GM18909 (cell line): Measurements from ENCODE around the gene SCIN.
"Not testable (repeated sequence)": the region's sequence is repeated elsewhere in the genome, so short reads cannot be mapped to it uniquely, and the experiment has no call there.

Source experiments
- ATAC-seq: cut with Tn5 transposase; IDR thresholded peaks from one replicate; pipeline ENCODE4 v1.9.1; 2021; ENCODE audit warnings: mild to moderate bottlenecking; ENCODE audit not compliant: unreplicated experiment, poor library complexity

Gene SCIN

GRCh38 chr7:12643644-12644043, 73.1 kb downstream of the SCIN start:
- ATAC-seq = no peak

GRCh38 chr7:12645212-12645611, 74.7 kb downstream of the SCIN start:
- ATAC-seq = not testable (repeated sequence)

- ATAC-seq = no peak
Observed at GRCh38 chr7:12646139-12646538, 75.6 kb downstream of the SCIN start.

DNA sequence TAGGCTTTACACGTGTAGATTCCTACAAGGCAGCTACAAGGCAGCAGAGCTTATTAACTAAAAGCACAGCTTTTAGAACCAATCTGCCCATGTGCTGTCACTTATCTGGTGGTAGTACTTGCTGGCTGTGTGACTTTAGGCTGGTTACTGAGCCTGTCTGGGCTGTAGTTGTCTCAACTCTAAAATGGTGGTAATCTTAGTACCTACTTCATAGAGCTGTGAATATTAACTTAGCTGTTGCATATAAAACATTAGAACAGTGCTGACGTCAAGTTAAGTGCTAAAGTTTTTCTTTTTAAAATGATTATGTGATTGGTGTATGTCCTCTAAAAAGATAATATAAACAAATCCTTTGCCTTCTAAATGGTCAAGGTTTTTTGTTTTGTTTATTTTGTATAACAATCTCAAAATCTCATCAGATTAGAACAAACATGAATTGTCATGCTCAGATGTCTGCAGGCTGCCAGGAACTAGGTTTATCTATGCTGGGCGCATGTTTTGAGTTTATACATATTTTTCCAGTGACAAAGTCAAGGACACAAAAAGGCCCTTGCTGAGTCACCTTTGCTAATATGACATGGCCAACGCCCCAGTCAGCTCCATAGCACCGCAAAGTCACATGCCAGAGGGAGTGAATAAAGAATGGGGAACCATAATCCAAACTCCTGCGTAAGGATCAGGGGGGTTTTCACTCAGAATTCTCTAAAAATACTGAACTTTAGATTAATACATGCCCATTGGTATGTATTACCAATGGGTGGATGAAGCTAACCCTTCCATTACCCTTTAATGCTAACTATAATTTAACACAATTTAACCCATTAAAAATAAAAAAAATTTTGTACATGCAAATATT, 77.1 kb downstream of the SCIN start:
- ATAC-seq = no peak

DNA sequence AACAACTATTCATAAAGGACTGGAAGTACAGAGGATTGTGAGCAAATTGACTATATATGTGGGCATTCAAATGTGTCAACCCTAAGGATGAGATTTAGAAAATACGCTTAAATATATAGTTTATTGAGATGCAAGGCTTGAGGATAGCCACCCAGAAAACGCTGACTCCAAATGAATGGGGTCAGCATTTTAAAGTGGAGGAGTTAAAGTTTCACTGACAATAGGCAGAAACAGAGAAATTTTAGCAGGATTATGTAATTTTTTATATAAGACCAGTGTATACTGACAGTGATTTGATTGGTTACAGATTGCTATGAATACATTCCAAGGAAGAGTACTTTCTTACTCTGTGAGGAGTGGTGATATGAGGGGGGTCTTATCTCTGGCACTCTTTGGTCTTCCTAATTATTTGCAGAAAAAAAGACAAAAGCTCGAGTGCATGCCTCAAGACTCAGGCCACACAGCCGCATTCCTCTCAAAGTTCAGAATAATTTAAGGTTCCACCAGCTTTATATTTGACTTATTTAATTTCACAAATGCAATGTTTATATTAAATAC, 78.3 kb downstream of the SCIN start:
- no peak for ATAC-seq

DNA sequence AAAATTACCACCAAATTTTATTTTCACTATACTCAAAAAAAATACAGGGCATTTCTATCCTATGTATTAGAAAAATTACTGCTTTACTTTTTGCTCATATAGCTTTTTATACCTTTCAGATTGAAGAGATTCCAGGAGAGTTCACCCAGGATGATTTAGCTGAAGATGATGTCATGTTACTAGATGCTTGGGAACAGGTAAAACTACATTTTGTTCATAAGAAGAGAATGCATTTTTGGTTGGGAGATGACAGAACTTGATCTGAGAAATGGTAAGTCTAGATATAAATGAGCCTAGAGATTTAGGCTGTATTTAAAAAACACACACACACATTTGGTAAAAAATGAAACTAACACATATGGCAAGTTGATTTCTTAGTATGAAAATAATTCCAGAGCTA, 78.8 kb downstream of the SCIN start:
- no peak for ATAC-seq

GRCh38 chr7:12650080-12650479, 79.6 kb downstream of the SCIN start:
- ATAC-seq = no peak

DNA sequence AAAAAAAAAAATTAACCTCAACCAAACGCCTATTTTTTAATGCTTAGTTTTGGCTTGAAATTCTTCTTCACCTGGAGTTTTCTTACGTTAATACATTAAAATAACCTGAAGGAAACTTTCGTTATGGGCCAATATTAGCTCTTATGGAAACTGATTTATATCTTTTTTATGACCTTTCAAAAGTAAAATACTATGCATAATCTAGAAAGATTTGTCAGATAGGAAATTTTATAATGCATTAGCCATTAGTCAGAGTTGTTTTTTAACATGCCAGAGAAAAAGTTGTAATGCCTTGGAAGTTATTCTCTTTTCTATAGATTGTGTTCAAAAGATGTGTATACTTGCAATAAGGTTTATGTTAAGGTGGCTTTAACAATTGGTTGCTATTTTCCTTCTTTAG, 82.6 kb downstream of the SCIN start:
- ATAC-seq = no peak

- ATAC-seq = no peak
Observed at GRCh38 chr7:12653518-12653917, 83.0 kb downstream of the SCIN start.

GRCh38 chr7:12655161-12655560, 84.6 kb downstream of the SCIN start:
- ATAC-seq = no peak

- not testable (repeated sequence) for ATAC-seq
Observed at GRCh38 chr7:12660423-12660822, 89.9 kb downstream of the SCIN start.

DNA sequence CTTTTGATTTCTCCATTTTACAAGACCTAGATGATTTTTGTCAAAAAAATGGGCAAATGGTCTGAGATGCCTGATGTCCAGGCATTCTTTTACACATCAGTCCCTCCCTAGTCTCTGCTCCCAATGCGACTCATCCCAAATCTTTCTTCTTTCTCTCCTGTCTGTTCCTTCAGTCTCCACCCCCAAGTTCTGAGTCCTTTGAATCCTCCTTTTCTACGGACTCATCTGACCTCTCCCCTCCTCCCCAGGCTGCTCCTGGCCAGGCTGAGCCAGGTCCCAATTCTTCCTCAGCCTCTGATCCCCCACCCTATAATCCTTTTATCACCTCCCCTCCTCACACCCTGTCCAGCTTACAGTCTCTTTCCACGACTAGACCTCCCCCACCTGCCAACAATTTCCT, 90.5 kb downstream of the SCIN start:
- not testable (repeated sequence) for ATAC-seq

- ATAC-seq = no peak
Observed at GRCh38 chr7:12661581-12661980, 91.1 kb downstream of the SCIN start.

DNA sequence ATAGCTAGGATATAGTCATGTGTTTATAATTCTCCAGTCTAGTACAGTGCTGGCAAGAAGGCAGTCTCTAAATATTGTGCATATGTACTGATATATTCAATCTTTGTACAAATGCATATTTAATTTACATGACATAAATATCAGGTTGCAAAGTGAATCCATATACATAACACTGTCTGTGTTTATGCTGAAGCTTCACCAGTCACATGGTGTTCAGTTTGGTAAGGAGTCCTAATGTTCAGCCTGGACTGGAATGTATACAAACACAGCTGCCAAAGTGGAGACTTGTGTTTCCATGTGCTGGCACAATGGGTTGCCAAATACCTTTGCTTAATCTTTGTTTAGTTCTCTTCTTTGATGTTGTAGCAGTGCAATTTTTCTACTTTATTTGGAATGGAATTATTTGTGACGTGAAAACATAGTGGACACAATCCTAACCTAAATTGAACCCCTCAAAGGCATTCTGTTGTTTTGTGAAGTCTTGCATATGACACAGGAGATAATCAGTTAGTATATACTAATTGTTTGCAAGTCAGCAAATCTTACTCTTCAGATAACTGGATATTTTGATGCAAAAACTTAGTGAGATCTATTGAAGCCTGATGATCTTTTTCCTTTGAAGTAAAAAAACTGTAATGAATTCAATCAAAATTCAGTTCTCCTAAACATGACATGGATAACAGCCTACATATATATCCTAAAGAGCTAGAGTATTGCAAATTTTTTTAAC, 99.6 kb downstream of the SCIN start:
- no peak for ATAC-seq

DNA sequence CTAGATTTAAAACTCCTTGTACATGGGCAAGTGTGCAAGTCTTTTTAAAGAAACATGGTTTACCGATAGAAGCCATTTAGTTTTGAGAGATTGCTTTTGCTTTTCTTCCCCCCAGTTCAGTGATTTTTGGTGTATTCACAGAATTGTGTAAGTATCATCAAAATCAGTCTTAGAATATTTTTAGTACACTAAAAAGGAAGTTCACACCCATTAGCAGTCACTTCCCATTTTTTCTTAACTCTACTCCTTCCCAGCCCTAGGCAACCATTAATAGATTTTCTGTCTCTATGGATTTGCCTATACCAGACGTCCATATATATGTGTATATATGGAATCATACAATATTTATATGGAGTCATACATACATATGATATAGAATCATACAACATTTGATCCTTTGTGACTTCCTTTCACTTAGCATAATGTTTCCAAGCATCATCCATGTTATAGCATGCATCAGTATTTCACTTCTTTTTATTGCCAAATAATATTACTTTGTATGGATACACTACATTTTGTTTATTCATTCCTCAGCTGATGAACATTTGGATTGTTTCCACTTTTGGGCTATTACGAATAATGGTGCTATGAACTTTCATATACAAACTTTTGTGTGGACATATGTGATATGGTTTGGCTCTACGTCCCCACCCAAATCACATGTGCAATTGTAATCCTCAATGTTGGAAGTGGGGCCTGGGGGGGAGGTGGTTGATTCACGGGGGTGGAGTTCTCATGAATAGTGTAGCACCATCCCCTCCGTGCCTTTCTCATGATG, 100.4 kb downstream of the SCIN start:
- no peak for ATAC-seq

GRCh38 chr7:12673436-12673835, 102.9 kb downstream of the SCIN start:
- not testable (repeated sequence) for ATAC-seq

DNA sequence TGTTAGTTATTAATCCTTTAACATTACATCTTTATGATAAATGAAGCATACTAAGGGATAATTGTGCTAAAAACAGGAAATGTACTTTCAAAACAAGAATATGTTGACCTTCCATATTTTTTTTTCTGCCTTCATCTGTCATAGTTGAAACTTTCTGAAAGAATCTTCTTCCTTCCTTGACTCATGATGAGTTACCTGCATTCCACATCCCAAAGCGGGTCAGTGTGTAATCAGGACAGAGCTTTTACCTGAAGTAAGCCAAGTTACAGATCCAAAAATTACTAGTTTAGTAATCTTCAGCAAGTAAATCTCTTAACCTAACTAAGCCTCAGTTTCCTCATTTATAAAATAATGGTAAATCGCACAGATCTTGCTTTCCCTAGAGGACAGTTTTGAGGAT, 103.5 kb downstream of the SCIN start:
- ATAC-seq = no peak

- peak; percentile 62 for ATAC-seq
Observed at GRCh38 chr7:12674861-12675260, 104.3 kb downstream of the SCIN start.

DNA sequence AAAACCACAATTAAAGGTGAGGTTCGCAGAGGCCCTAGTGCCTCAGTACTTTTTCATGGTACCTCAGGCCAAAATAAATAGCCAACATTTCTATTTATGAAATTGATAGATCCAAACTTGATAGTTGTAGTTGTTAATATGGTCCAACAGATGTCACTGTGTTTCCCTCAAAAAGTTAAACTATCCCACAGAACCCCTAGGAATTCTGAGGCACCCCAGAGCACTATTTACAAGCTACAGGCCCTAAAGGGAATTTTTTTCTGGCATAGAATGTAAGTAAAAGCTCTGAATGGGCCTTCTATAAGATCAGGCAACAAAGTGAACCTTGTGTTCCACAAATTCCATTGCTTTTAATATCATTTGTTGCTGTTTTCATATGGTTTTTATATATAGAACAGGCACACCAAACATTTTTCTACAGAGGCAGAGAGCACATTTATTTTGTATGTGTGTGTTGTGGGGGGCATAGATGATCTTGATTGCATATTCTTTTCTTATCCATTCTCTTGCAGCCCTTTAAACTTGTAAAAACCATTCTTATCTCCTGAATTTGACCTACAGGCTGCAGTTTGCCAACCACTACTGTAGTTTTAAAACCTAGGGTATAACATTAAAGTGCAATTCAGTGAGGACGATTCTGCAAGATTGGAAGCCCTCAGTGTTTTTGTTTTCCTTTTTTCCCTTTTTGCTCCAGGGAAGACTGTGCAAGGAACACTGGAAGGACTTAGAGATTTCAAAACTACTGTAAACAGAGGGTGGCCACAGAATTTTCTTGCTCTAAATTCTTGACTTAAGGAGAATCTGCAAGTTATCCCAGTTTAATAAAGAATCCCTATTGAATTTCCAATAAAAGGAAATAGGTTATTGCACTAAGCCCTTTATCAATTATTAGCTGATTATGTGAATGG, 113.4 kb downstream of the SCIN start:
- ATAC-seq = no peak

DNA sequence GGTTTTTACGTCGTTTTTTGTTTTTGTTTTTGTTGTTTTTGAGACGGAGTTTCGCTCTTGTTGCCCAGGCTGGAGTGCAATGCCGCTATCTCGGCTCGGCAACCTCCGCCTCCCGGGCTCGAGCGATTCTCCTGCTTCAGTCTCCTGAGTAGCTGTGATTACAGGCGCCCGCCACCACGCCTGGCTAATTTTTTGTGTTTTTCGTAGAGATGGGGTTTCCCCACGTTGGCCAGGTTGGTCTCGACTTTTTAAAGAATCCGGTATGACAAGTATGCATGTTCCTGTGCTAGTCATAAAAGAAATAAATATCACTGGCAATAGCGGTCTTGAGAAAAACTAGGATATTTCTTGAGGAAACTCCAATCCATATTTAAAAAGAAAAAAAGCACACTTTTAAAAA, 114.2 kb downstream of the SCIN start:
- ATAC-seq = no peak
